Right lung (tissue), 5 donors: ENCODE results near the gene ABCB6. TPM values are rescaled to one million over a fixed set of nuclear protein-coding genes. Genes with fewer than 3 reads are reported as not detected.
"Not testable (repeated sequence)": the region's sequence is repeated elsewhere in the genome, so short reads cannot be mapped to it uniquely, and the experiment has no call there.

Source experiments
- DNase-seq, 2 donors: peaks; one replicate each; pipeline ENCODE4 v3.0.0-alpha.2; 2013
- polyA plus RNA-seq, 5 donors: library from polyadenylated mRNA; unstranded; fragments of 120-200 nt; gene quantifications; one replicate each; pipeline versions ENCODE4 v1.2.1 to v1.2.3, GENCODE V29; 2013; ENCODE audit warnings: inconsistent platforms in 1 of 5, low replicate concordance in 1 of 5; ENCODE audit not compliant: insufficient read length in 5 of 5, insufficient read depth in 1 of 5

Gene ABCB6
- polyA plus RNA-seq, 5 donors, result 25.4 to 41.5 (median 30.1) TPM

DNA sequence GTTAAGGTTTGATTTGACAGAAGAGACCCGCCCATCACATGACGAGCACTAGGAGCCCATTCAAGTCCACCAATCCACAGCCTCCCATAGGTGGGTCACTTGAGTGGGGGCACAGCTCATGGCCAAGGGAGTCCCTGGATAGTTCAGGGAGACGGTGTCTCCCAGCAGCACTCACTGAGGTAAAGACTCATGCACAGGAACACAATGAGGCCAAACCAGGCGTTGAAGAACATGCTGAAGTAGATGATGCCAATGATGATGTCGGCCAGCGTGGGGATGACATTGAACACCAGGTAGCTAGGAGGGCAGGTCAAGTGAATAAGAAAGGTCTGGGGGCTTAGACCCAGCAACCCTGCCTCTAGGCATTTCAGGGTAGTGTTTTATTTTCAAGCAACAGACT, 4.0 kb downstream of the ABCB6 start:
- no peak for DNase-seq

GRCh38 chr2:219214141-219214540, 4.6 kb downstream of the ABCB6 start:
- DNase-seq, result no peak

- no peak for DNase-seq
Observed at GRCh38 chr2:219213486-219214071, 5.2 kb downstream of the ABCB6 start.

DNA sequence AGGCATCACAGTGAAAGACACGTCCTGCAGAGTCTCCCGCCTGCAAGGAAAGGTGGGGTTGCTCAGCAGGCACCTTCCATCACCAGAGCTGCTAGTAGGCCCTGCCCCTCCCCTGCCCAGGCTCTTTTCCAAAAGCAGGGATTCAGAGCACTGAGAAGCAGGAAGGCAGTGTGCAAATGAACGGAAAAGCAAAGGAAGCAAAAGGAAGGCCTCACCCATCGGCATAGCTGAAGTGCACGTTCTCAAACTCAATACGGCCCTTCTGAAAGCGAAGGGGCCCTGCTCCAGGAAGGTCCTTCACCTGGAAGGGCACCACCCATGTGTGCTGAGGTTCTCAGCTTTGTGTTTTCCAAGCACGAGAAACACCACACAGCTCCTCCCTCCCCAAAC, 5.7 kb downstream of the ABCB6 start:
- DNase-seq, result no peak

DNA sequence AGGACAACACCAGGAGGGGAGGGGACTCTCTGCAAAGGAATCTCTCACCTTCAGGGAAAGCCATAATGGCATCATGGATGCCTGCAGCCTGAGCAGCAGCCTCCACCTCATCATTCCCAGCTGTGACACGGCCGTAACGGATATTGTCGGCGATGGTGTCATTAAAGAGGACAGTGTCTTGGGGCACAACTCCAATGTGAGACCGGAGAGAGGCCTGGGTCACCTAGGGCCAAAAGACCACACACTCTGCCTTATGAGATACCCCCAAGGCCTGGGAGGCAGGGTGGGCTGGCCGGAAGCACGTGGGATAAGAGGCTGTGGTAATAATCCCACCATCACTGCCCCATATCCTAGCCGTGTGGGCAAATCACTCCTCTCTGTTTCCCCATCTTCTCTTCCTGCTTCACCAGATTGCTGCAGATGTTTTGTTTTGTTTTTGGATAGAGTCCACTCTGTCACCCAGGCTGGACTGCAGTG, 7.8 kb downstream of the ABCB6 start:
- DNase-seq, result no peak

DNA sequence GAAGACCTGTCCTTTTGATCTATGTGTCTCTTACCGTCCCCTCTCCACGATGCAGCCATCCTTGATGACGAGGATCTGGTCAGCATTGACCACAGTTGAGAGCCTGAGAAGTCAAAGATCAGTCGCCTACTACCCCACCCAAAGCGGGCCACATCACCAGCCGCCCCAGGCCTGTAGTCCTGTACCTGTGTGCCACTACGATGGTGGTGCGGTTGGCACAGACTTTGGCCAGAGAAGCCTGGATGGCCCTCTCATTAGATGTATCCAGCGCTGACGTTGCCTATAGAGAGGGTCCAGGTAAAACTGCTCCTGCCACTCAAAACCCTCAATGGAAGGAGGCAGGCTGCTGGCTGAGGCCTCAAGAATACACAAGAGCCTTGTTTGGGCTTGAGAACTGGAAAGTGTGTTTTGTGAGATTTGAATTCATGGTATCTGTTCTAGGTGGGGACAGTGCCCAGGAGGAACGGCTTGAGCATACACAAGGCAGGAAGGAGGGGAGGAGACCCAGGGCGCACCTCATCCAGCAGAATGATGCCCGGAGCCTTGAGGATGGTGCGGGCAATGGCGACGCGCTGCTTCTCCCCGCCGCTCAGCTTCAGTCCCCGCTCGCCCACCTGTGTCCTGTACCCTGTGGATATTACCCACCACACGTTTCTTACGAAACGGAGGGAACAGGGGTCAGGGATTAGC, 8.4 kb downstream of the ABCB6 start:
- DNase-seq, result no peak

GRCh38 chr2:219209236-219210195, 9.2 kb downstream of the ABCB6 start:
- DNase-seq, result no peak

DNA sequence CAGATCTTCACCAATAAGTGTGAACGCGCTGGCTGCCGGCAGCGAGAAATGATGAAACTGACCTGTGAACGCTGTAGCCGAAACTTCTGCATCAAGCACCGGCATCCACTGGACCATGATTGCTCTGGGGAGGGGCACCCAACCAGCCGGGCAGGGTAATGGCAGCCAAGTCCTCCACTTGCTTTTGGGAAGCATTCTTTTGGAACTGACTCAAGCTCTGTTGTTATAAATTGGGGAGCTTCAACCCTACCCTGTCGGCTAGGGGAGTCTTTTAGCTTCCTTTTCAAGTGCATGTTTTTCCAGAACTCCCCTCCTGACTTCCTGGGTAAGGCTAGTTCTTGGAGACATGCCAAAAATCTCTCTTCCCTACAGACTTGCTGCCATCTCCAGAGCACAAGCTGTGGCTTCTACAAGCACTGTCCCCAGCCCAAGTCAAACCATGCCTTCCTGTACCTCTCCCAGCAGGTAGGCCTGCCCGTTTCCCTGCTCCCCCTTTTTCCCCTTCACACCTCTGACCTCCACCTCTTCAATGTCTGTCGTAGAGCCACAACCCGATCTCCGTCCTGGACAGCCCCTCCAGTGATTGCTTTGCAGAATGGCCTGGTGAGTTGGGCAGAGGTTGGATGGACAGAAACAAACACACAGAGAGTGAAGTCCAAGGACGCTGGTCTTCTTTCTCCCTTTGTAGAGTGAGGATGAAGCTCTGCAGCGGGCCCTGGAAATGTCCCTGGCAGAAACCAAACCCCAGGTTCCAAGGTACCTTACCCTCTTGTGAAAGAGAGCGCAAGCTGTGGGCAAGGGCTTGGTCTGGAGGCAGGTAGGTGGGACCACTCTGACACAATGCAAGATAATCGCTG, 10.6 kb downstream of the ABCB6 start:
- no peak for DNase-seq

DNA sequence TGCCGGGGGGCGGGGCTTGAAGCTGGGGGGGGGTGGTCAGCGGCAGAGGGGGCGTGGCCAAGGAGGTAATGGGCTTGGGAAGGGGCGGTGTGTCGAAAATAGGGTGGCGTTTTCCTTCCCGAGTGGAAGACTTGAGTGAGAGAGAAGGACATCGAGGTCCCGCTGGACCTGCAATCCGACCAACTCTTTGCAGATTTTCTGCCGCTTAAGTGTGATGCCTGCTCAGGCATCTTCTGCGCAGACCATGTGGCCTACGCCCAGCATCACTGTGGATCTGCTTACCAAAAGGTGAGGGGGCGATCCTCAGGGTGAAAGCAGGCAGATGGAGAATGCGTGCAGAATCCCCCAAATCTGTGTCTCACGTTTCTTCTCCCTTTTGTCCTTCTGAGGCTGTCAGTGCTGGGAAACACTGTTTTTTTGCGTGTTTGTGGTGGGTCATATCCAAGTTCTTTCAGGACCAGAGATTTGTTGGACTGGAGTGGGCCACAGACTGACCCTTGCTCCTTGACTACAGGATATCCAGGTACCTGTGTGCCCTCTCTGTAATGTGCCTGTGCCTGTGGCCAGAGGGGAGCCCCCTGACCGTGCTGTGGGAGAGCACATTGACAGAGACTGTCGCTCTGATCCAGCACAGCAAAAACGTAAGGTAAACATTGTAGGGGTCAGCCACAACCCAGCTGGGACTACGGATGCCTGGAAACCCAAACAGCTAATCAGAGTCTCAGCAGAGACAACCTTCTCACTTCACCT, 11.4 kb downstream of the ABCB6 start:
- no peak for DNase-seq

DNA sequence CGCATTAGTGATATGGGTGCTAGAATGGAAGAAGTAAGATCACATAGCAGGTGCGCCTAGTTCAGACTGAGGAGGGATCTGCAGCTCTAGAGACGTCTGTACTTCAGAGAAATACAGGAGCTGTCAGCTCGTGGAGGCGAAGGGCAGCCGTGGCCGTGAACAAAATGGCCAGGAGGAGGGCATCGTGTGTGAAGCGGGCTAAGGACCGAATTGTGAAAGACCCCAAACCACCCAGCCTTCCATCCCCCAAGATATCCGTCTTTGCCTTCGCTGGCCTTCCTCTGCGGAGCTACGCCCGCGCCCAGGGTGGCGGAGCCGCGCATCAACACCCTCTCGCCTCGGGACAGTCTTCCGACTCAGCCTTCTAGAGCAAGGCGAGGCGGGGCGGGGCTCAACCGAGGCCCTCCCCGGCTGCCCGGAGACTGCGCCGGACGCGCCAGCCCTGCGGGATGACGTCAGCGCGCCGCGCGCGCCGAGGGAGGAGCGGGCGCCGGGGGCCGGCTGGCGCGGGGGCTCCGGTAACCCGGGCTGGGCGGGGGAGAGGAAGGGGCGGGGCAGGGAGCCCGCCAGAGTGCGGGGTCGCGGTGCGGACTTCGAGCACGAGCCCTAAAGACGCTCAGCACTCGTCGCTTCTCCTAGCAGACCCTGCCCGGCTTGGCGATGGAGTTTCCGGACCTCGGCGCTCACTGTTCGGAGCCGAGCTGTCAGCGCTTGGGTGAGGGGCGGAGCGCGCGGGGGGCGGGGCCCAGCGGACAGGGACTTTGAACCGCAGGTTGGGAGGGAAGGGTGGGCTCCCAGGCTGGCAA, 12.2 kb downstream of the ABCB6 start, which contains the start of gene ZFAND2B:
ZFAND2B (plus strand) TSS at position 455 of the 806 bp plus-strand sequence; CDS start at position 661, 206 bp downstream.
- peak; percentile 97 for DNase-seq

DNA sequence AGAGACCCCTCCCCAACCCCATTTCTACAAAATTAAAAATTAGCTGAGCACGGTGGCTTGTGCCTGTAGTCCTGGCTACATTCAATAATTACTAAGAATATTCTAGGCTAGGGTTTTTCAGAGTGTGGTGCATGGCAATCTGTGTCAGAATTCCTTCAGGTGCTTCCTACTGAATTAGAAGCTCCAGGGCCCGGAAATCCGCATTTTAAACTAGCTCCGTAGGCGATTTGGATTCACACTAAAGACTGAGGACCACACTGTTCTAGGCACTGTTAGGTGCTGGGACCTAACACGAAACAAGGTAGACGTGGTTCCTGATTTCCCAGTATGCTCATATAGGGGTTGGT, 12.8 kb downstream of the ABCB6 start:
- DNase-seq, result no peak

DNA sequence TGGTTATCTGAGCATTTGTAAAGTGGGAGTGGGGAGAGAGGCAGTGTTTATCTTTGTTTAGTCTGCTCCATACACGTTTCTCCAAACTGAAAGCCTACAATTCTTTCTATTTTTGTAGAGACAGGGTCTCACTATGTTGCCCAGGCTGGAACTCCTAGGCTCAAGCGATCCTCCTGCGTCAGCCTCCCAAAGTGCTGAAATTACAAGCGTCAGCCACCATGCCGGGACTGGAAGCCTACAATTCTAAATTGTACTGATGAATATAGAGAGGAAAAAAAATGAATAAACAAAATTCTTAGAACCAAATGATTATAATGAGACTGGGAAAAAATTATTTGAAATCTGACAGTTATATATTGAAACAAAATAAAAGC, 13.6 kb downstream of the ABCB6 start:
- no peak for DNase-seq

DNA sequence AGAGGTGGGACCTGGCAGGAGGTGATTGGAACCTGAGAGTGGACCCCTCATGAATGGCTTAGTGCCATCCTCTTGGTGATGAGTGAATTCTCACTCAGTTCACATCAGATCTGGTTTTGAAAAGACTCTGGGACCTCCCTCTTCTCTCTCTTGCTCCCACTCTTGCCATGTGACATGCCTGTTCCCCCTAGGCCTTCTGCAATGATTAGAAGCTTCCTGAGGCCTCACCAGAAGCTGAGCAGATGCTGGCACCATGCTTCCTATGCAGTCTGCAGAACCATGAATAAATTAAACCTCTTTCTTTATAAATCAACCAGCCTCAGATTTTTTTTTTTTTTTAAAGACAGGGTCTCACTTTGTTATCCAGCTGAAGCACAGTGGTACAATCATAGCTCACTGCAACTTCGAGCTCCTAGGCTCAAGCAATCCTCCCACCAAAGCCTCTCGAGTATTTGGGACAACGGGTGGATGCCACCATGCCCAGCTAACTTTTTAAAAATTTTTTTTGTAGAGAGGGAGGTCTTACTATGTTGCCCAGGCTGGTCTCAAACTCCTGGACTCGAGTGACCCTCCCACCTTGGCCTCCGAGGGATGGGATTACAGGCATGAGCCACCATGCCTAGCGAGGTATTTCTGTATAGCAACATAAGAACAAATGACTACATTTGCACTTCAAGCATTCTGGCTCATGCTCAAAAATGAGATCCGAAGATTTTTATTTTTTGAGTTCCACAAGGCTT, 14.2 kb downstream of the ABCB6 start:
- DNase-seq, result no peak

DNA sequence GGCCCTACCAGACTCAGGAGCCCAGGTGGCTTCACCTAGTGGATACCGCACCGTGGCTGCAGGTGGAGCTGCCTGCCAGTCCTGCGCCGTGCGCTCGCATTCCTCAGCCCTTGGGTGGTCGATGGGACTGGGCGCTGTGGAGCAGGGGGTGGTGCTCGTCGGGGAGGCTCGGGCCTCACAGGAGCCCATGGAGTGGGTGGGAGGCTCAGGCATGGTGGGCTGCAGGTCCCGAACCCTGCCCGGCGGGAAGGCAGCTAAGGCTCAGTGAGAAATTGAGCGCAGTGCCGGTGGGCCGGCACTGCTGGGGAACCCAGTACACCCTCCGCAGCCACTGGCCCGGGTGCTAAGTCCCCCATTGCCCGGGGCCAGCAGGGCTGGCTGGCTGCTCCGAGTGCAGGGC, 17.4 kb downstream of the ABCB6 start:
- DNase-seq, result not testable (repeated sequence)

DNA sequence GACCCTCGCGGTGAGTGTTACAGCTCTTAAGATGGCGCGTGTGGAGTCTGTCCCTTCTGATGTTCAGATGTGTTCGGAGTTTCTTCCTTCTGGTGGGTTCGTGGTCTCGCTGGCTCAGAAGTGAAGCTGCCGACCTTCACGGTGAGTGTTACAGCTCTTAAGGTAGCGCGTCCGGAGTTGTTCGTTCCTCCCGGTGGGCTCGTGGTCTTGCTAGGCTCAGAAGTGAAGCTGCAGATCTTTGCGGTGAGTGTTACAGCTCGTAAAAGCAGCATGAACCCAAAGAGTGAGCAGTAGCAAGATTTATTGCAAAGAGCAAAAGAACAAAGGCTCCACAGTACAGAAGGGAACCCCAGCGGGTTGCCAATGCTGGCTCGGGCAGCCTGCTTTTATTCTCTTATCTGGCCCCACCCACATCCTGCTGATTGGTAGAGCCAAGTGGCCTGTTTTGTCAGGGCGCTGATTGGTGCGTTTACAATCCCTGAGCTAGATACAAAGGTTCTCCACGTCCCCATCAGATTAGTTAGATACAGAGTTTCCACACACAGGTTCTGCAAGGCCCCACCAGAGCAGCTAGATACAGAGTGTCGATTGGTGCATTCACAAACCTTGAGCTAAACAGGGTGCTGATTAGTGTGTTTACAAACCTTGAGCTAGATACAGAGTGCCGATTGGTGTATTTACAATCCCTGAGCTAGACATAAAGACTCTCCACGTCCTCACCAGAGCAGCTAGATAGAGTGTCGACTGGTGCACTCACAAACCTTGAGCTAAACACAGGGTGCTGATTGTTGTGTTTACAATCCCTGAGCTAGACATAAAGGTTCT, 18.0 kb downstream of the ABCB6 start:
- not testable (repeated sequence) for DNase-seq

DNA sequence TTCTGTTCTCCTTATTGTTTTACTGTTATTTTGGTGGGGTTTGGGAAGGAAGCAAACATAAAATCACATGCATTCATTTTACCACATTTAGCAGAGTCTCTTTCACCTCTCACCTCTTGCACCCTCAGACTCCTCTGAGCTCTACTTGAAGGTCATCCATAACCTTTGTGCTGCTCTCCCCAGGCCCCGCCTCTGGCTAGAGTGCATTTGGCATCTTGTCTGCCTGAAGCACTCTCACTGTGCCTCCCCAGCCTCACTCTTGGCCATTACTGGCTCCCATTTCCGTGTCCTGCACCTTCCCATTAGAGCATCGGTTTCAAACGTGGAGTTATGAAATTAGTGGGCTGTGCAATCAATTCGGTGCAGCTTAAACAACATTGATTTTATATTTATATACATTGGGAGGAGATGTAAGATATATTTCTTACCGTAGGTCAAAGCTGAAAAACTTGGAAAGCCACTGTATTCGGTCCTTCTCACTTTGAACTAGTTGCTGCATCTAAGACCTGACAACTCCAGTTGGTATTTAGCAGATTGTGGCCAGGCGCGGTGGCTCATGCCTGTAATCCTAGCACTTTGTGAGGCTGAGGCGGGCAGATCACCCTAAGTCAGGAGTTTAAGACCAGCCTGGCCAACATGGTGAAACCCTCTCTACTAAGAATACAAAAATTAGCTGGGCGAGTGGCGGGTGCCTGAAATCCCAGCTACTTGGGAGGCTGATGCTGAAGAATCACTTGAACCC, 19.1 kb downstream of the ABCB6 start:
- no peak for DNase-seq

DNA sequence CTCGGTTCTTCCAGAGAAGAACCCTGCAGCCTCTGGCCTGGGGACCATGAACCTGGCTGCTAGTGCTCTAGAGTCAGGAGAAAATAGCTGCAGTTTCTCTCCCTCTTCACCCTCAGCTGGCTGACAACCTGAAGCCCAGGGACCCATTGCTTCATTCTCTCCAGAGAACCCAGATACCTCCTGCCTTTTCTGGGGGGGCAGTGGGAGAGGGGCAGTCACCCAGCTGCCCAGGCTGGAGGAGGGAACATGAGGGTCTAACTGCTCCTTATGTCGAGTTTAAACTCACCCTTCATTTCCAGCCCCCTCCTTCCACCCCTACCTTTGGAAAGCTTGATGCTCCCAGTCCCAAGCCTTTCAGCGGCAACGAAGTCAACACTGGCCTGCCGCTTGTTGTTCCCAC, 19.8 kb downstream of the ABCB6 start:
- no peak for DNase-seq

GRCh38 chr2:219197388-219197787, 21.4 kb downstream of the ABCB6 start:
- no peak for DNase-seq
